Transverse colon (tissue), 4 donors: ENCODE measurements around the gene EML6. TPM values are rescaled to one million over a fixed set of nuclear protein-coding genes. Genes with fewer than 3 reads are reported as not detected.

Source experiments
- DNase-seq: peaks from one replicate; pipeline ENCODE4 v3.0.0-alpha.2; 2019
- H3K27ac ChIP-seq, 4 donors: fragments of 200-600 bp; sonication (generic); 2 replicates each; pipeline ENCODE4 v1.5.1; 2016 to 2018; ENCODE audit warnings: inconsistent platforms in 4 of 4
- H3K27me3 ChIP-seq: fragments of 200-600 bp; sonication (generic); 2 replicates; pipeline ENCODE4 v1.5.1; 2017; ENCODE audit warnings: inconsistent platforms
- H3K36me3 ChIP-seq, 4 donors: fragments of 200-600 bp; sonication (generic); 2 replicates each; pipeline ENCODE4 v1.5.1; 2017 to 2019; ENCODE audit warnings: inconsistent platforms in 4 of 4
- H3K4me1 ChIP-seq, 4 donors: fragments of 200-600 bp; sonication (generic); 2 replicates each; pipeline ENCODE4 v1.5.1; 2017 to 2020; ENCODE audit warnings: inconsistent platforms in 4 of 4
- H3K4me3 ChIP-seq, 4 donors: fragments of 200-600 bp; sonication (generic); 1 replicate in 1 of 4; 2 replicates in 3 of 4; pipeline versions ENCODE4 v1.5.1 to v1.6.1; 2017 to 2019; ENCODE audit warnings: inconsistent platforms in 4 of 4
- H3K9me3 ChIP-seq, 2 donors: fragments of 200-600 bp; sonication (generic); 2 replicates each; pipeline ENCODE4 v1.5.1; 2017 to 2019; ENCODE audit warnings: inconsistent platforms in 2 of 2
- EP300 ChIP-seq: sonication (generic); formaldehyde crosslinking; IDR thresholded peaks from one replicate; pipeline ENCODE4 v1.6.1; 2017; ENCODE audit warnings: antibody characterized with exemption, low read depth
- POLR2A ChIP-seq: fragments of 450-650 bp; IDR thresholded peaks from one replicate; pipeline ENCODE4 v1.6.1; 2016; ENCODE audit warnings: antibody characterized with exemption, mild to moderate bottlenecking, moderate library complexity
- POLR2AphosphoS5 ChIP-seq, 3 donors: sonication (generic); formaldehyde crosslinking; IDR thresholded peaks; one replicate each; pipeline ENCODE4 v1.6.1; 2016; ENCODE audit warnings: antibody characterized with exemption in 3 of 3
- WGBS, 2 donors: methylation state at CpG; one replicate each; pipeline ENCODE4 v1.1.5; 2018; ENCODE audit warnings: low coverage in 1 of 2; 5-methylcytosine and 5-hydroxymethylcytosine counted together
- in situ Hi-C, 4 donors: fragments of 200-750 bp; cut with MboI; loops; one replicate each; pipeline versions ENCODE4 v1.15.0 to v1.15.1; 2017; ENCODE audit warnings: low sequenced_read_pairs in 3 of 4, low pct_ligation_motif_present in 1 of 4, low pct_unique_long_range_greater_than_20kb in 1 of 4
- intact Hi-C: fragments of 100-400 bp; cut with DNase I; formaldehyde crosslinking; loops from one replicate; pipeline ENCODE4 v1.15.1; 2023; ENCODE audit warnings: low total_unique reads
- total RNA-seq, 4 donors: library from RNA; depleted of rRNA; stranded (reverse); fragments of >200 nt; gene quantifications; one replicate each; pipeline ENCODE4 v1.1.0, GENCODE V29; 2016
- TF ChIP-seq, protein P1 (sequence below), 5 experiments: fragments of 200-600 bp in 3 of 5; fragments of 450-650 bp in 2 of 5; sonication (generic) in 3 of 5; IDR thresholded peaks; 1 replicate in 2 of 5; 2 replicates in 3 of 5; pipeline ENCODE4 v1.5.1; 2016 to 2017; ENCODE audit warnings: antibody characterized with exemption in 5 of 5, inconsistent platforms in 3 of 5, mild to moderate bottlenecking in 2 of 5, moderate library complexity in 1 of 5

EML6 gene
- total RNA-seq, 4 donors from 2014 or later = 1.5 to 8.2 (median 3.4) TPM

DNA sequence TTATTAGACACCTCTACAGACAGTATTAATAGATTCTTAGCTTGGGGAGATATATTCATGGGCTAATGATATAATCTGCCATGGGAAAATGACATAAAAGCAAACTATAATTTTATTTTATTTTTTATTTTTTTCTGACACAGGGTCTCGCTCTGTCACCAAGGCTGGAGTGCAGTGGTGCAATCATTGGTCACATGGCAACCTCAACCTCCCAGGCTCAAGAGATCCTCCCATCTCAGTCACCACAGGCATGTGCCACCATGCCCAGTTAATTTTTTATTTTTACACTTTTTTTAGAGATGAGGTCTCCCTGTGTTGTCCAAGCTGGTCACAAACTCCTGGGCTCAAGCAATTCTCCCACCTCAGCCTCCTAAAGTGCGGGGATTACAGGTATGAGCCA, 287.5 kb downstream of the EML6 start:
- in situ Hi-C loops (loop anchor here in 2 of 4 donors (10.0 kb wide), 1 partner anchor 154 kb away; no protein-coding TSS in a partner anchor), intact Hi-C loops (loop anchor here (10.0 kb wide), 1 partner anchor 154 kb away; no protein-coding TSS in a partner anchor)
- 56 to 90% methylated on average over 1 to 2 of the region's 2 CpGs for WGBS, 2 donors
- no peaks in the 10 kb centered on the region for H3K27me3 ChIP-seq
- no peak for DNase-seq
- no peak for TF ChIP-seq POLR2AphosphoS5 (IDR thresholded peaks at IDR 0.05)
- no peak for TF ChIP-seq EP300
- TF ChIP-seq, protein P1, sequence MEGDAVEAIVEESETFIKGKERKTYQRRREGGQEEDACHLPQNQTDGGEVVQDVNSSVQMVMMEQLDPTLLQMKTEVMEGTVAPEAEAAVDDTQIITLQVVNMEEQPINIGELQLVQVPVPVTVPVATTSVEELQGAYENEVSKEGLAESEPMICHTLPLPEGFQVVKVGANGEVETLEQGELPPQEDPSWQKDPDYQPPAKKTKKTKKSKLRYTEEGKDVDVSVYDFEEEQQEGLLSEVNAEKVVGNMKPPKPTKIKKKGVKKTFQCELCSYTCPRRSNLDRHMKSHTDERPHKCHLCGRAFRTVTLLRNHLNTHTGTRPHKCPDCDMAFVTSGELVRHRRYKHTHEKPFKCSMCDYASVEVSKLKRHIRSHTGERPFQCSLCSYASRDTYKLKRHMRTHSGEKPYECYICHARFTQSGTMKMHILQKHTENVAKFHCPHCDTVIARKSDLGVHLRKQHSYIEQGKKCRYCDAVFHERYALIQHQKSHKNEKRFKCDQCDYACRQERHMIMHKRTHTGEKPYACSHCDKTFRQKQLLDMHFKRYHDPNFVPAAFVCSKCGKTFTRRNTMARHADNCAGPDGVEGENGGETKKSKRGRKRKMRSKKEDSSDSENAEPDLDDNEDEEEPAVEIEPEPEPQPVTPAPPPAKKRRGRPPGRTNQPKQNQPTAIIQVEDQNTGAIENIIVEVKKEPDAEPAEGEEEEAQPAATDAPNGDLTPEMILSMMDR (IDR thresholded peaks at IDR 0.05) = no peak
- peaks cover 32 to 98% (median 89%) of the 10 kb centered on the region in 4 donors for H3K4me1 ChIP-seq
- H3K4me3 ChIP-seq = no peak overlapping the region
- H3K36me3 ChIP-seq = no peaks in the 10 kb centered on the region
- H3K27ac ChIP-seq = peak overlapping the region; percentile 71 to 82 (median 78)
- H3K9me3 ChIP-seq = no peaks in the 10 kb centered on the region

DNA sequence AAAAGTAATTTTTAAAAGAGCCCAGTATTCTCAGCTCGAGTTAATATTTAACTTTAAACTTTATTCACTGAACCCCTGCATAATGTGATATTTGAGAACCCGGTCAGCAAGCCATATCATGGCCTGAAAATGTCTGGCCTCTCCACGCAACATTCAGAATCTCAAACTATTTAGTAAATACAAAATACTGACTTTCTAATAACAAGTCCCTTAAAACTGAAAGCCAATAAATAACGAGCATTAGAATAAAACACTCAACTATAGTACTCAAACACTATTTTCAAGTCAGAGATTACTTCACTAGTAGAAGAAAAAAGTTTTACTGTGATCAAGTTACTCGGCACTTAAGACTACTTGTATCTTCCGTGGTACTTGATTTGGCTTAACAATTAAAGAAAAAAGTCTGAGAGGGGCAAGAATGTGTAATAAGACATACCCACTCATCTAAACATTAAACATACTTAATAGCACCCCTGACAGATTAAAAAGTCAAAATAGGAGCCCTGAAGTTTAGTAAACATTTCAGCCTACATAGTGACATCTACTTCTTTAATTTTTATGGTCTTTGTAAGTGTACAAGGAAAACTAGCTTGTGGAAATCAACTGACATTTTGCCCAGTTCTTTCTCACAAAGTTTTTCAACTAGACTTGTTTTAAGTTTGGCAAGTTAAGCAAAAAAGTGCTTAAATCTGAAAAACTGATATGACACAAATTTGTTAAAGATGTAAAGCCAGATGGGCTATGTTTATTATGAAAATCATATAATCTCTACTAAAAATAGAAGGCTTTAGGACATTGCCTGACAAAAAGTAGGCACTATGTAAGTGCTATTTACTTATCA, 288.6 kb downstream of the EML6 start:
- WGBS, 2 donors = 26 to 29% methylated on average over 6 of the region's 6 CpGs
- Histone ChIP-seq H3K4me1 (peaks cover 32 to 90% (median 78%) of the 10 kb centered on the region in 4 donors), H3K27me3 (no peaks in the 10 kb centered on the region), H3K4me3 (peak overlapping the region in 1 of 4 donors; percentile 22), H3K27ac (peak overlapping the region; percentile 71 to 82 (median 78)), H3K9me3 (no peaks in the 10 kb centered on the region), H3K36me3 (no peaks in the 10 kb centered on the region)
- no peak for TF ChIP-seq POLR2AphosphoS5 (IDR thresholded peaks at IDR 0.05)
- DNase-seq = no peak
- in situ Hi-C loops (loop anchor here in 2 of 4 donors (10.0 kb wide), 1 partner anchor 153 kb away; no protein-coding TSS in a partner anchor), intact Hi-C loops (loop anchor here (10.0 kb wide), 1 partner anchor 153 kb away; no protein-coding TSS in a partner anchor)

DNA sequence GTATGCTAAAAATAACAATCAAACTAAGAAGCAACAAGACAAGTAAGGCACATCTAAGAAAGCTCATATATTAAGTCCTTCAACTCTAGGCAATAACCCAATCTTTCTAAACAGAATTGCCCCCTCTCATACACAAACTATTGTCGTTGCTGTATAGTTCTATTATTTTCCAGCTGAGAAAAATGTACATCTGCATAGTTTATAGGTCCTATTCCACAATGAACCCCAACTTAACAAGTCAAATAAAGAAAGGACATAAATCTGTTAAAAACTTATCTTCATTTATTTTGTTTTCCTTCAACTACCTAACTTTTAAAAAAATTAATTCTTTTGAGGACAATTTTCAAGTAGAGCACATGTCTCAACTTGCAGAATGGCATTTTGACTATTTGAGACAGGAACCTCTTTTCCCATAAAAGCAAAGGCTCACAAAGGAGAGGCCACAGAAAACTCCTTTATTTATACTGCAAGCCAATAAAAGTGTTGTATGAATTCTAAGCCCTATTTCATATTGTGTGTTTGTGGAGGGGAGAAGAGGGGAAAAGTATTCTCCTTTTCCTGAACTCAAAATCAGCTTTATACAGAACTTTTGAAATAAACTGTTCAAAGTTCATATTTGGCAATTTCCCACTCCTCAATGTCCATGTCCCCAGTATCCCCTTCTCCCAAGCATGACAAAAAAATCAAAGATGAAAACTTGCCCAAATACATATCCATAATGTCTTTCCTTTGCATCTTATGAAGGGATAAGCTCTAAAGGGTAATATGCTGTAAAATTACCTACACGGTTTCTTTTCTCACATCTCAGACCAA, 289.4 kb downstream of the EML6 start:
- TF ChIP-seq POLR2A = no peak
- TF ChIP-seq EP300 = no peak
- intact Hi-C loops (loop anchor here (10.0 kb wide), 1 partner anchor 152 kb away; no protein-coding TSS in a partner anchor), in situ Hi-C loops (loop anchor here in 2 of 4 donors (10.0 kb wide), 1 partner anchor 152 kb away; no protein-coding TSS in a partner anchor)
- H3K4me3 ChIP-seq = peak overlapping the region in 1 of 4 donors; percentile 22
- peaks cover 32 to 83% (median 70%) of the 10 kb centered on the region in 4 donors for H3K4me1 ChIP-seq
- no peak for DNase-seq
- H3K27me3 ChIP-seq = no peaks in the 10 kb centered on the region
- peak overlapping the region; percentile 71 to 82 (median 78) for H3K27ac ChIP-seq
- no peaks in the 10 kb centered on the region for H3K36me3 ChIP-seq
- WGBS, 2 donors = 28 to 31% methylated on average over 2 of the region's 2 CpGs
- no peaks in the 10 kb centered on the region for H3K9me3 ChIP-seq

DNA sequence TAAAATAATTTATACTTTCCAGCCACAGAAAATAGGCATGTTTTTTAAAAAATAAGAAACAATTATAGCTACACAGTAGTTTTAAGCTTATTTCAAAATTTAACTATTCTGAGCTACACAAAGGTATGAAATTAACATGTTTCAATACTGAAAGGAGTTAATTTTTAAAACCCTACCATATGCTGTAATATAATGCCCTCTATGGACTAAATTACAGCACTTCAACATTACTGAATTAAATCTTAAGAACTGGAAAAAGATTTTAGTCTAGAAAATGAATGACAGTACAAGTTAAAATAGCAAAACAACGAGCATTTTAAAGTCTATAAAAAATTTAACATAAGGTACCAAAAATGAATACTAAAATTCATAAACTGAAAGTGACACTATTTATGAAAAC, 290.5 kb downstream of the EML6 start:
- in situ Hi-C loops (loop anchor here in 2 of 4 donors (10.0 kb wide), 1 partner anchor 151 kb away; no protein-coding TSS in a partner anchor), intact Hi-C loops (loop anchor here (10.0 kb wide), 1 partner anchor 151 kb away; no protein-coding TSS in a partner anchor)
- Histone ChIP-seq H3K27ac (peak overlapping the region in 3 of 4 donors; percentile 75 to 82 (median 81)), H3K27me3 (no peaks in the 10 kb centered on the region), H3K36me3 (peaks cover 0 to 2% (median 0%) of the 10 kb centered on the region in 4 donors), H3K4me3 (no peak overlapping the region), H3K4me1 (peaks cover 34 to 79% (median 61%) of the 10 kb centered on the region in 4 donors), H3K9me3 (no peaks in the 10 kb centered on the region)
- TF ChIP-seq, protein P1 (IDR thresholded peaks at IDR 0.05) = peak in 4 of 5 experiments; percentile 21 to 44 (median 29)
- no peak for TF ChIP-seq EP300
- WGBS, 2 donors = 35 to 36% methylated on average over 1 of the region's 1 CpG
- DNase-seq = no peak
